ENCODE results near the gene CTNND2.
"Not testable (repeated sequence)": the region's sequence is repeated elsewhere in the genome, so short reads cannot be mapped to it uniquely, and the experiment has no call there.

Gene CTNND2

GRCh38 chr5:11857391-11857790 lies 46.9 kb downstream of the CTNND2 start:
- no peak for DNase-seq

DNA sequence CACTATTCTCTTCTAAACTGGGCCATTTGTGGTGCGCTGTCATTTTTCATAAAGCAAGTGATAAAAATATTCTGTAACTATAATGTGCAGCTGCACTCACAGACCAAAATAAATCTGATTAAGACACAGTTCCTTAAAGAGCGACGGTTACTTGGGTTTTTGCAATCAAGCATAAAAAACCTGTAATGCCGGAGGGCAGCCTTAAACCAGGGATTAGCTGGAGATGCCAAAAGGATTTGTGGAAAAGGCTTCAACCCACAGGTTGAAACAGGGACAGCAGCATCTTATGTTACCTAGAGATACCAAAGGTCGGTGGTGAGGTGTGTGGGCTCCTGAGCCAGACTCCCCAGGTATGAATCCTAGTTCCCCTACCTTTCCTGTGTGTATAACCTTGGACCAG lies 49.3 kb downstream of the CTNND2 start:
- no peak for DNase-seq

GRCh38 chr5:11853796-11854195 lies 50.5 kb downstream of the CTNND2 start:
- no peak for DNase-seq

DNA sequence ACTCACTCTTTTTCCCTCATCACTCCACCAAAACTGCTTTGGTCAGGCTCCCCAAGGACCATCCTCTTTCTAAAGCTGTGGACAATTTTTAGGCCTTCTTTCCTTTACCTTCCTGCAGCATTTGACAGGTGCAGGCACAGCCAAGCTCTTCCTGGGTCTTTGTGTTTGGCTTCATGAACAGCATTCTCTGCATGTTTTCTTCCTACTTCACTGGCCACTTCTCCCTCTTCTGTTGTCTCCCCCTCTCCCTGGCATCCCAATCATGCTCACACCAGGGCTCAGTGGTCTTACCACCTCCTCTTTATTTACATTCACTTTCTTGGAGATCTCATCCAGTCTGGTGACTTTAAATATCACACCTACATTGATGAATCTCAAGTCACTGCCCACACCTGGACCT lies 51.1 kb downstream of the CTNND2 start:
- no peak for DNase-seq

GRCh38 chr5:11852717-11853087 lies 51.5 kb downstream of the CTNND2 start:
- DNase-seq, result no peak

- no peak for DNase-seq
Measured at GRCh38 chr5:11851965-11852716, 52.1 kb downstream of the CTNND2 start.

DNA sequence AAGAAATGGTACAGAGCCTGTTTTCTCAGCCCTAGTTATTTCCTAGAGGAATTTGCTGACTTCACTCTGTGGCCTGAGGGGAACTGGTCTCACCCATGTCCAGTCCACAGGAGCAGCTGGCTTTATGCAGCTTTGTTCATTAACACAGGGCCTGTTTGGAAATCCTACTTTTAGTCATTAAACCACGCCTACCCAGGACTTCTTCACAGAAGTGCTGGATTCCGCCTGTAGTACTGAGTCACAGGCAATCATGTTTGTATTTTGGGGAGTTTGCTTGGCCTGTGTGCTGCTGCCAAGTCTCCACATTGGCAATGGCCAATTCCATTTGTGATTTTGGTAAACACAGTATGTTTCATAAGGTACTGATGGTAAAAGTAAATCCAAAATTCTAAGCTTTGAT lies 52.8 kb downstream of the CTNND2 start:
- DNase-seq, result no peak

DNA sequence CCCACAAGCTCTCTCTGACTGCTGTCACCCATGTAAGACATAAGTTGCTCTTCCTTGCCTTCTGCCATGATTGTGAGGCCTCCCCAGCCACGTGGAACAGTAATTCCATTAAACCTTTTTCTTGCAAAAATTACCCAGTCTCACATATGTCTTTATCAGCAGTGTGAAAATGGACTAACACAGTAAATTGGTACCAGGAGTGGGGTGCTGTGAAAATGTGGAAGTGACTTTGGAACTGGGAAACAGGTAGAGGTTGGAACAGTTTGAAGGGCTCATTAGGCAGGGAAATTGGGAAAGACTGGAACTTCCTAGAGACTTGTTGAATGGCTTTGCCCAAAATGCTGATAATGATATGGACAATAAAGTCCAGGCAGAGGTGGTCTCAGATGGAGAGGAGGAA lies 75.7 kb downstream of the CTNND2 start:
- not testable (repeated sequence) for DNase-seq

DNA sequence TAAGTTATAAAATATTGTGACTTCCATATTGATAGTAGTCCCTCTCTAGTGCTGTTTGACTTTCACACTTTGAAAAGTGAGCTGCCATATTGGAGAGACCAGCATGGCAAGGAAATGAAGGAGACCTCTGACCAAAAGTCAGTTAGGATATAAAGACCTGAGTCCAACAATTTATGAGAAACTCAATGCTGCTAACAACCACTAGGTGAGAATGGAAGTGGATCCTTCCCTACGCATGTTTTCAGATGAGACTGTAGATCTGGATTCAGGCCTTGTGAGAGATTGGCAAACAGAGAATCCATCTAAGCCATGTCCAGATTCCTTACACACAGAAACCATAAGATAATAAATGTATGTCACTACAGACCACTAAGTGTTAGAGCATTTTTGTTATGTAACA lies 81.6 kb downstream of the CTNND2 start:
- no peak for DNase-seq

GRCh38 chr5:11815916-11816315 lies 88.3 kb downstream of the CTNND2 start:
- DNase-seq, result no peak

DNA sequence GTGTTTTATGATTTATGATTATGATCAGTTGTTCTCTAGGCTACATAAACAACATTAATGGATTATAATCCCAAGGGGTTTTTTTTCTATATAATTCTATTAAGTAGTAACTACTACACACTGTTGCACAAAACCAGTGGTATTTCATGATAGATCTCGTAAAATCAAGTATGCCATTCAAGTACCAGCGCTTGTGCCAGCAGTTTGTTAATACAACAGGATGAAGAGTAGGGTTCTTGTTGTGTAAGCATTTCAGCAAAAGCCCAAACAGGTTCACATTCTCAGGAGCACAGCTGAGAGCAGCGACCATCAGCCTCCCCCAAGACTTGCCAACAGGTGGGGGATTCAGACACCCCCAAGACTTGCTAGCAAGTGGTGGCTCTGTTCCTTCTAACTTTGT lies 88.8 kb downstream of the CTNND2 start:
- no peak for DNase-seq

GRCh38 chr5:11814373-11814772 lies 89.9 kb downstream of the CTNND2 start:
- no peak for DNase-seq

DNA sequence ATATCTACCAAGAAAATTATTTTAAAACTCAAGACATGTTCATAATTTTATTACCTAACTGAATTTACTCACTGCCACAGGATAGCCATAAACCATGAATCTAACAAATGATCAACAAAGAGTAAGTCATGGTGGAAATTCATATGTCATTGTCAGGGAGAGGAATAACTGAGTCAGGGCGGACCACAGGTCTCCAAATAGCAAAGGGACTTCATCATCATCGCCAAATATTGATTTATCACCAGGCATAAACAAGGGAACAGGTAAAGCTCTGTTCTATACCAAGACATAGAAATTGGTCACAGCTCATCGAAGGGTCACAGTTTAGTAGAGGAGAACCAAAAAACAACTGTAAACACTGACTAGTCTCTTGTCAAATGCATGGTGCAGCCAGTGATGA lies 94.8 kb downstream of the CTNND2 start:
- no peak for DNase-seq

GRCh38 chr5:11803436-11803835 lies 100.8 kb downstream of the CTNND2 start:
- DNase-seq, result no peak

GRCh38 chr5:11801061-11801460 lies 103.2 kb downstream of the CTNND2 start:
- DNase-seq, result no peak

GRCh38 chr5:11797132-11797531 lies 107.1 kb downstream of the CTNND2 start:
- DNase-seq, result no peak

DNA sequence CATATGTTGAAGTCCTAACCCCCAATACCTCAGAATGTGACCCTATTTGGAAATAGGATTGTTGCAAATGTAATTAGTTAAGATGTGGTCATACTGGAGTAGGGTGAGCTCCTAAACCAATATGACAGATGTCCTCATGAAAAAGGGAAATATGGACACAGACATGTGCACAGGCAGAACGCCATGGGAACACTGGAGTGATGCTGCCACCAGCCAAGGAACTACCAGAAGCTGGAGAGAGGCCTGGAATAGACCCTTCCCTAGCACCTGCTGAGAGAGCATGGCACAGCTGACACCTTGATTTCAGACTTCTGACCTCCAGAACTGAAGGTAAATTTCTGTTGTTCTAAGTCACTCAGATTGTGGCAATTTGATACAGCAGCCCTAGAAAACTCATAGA lies 110.8 kb downstream of the CTNND2 start:
- no peak for DNase-seq

- no peak for DNase-seq
Measured at GRCh38 chr5:11792621-11793020, 111.6 kb downstream of the CTNND2 start.

DNA sequence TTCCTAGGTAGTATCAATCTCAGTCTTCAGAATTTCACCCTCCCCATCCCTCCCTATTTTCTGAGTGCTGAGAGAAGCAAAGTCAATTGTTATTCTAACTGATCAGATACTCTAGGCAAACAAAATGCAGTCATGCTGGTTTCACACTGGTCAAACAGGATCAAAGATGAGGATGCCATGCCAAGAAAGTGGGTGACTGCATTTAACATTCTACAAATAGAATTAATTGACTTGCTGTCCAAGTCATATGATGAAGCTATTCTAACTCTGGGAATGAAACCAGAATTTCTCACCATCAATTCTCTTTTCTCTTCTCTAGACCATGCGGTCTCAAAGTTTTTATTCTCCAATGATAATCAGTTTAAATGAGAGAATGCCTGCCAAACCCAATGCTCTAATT lies 112.5 kb downstream of the CTNND2 start:
- no peak for DNase-seq

- DNase-seq, result no peak
Measured at GRCh38 chr5:11790201-11790600, 114.0 kb downstream of the CTNND2 start.

DNA sequence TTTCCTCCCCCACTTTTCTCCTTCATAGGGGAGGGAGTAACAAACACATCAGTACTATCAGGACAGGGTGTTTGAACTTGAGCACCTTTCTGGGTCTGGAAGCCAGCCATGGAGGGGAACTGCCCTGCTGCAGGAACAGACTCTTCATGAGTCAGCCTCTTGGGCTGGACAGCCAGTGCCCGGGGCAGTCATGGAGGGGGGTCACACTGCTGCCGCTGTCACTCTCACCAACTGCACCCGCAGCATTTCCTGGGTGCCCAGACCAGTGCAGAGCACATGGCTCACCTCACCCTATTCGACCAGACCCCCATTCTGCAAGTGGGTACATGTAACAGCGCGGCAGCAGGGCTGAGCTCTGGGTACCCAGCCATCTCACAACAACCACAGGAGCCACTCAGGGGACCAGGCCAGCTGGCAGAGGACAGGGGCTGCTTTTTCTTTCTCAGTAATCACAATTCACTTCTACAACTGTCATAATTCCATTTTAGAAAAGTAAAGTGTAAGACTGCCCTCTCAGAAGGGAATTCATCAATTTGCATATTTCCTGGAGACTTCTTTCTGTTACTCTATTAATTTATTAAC lies 118.4 kb downstream of the CTNND2 start:
- no peak for DNase-seq

- DNase-seq, result no peak
Measured at GRCh38 chr5:11780641-11781345, 123.5 kb downstream of the CTNND2 start.

DNA sequence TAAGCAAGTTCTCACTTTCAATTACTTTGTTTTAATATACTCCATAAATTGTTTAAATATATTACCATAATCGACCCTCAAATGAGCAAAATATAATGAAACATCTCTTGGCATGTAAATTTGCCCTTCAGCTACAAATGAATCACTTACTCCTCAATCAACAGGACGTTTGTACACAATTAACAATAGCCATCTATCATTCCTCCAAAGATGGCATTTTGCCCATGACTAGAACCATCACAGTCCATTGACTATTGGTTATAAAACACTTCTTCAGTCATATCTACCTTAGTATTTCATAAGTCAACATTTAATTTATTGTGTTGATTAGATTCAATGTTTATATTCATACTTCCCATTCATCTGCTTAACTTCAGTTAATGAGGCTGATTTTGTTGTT lies 127.2 kb downstream of the CTNND2 start:
- DNase-seq, result no peak

DNA sequence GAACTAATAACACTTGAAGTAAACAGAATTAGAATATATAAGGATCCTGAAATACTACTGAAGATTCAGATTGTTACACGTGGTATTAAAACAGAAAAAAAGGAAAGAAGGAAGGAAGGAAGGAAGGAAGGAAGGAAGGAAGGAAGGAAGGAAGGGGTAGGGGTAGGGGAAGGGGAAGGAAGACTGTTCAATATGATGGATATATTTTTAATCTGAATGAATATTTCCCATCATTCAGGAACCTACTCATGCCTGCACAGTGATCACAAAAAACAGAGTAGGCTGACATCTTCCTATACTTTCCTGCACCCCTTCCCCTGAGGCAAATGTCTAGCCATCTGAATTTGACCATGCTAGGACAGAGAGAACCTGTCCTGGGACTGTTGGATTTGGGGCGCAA lies 133.9 kb downstream of the CTNND2 start:
- no peak for DNase-seq
